Psoas muscle (tissue), 8 donors: ENCODE measurements around the gene CDKAL1. TPM values are rescaled to one million over a fixed set of nuclear protein-coding genes. Genes with fewer than 3 reads are reported as not detected.

ENCODE experiments used
- ATAC-seq, 4 donors: fragments of 200-7000 bp; cut with Tn5 transposase; one replicate each; pipeline ENCODE4 v1.9.1; 2020; ENCODE audit warnings: moderate library complexity in 3 of 4, mild to moderate bottlenecking in 2 of 4
- DNase-seq, 2 donors: peaks; one replicate each; pipeline ENCODE4 v3.0.0-alpha.2; 2020
- H3K27ac ChIP-seq: fragments of 200-600 bp; one replicate; pipeline ENCODE4 v1.8.0; 2022
- H3K27me3 ChIP-seq, 3 donors: fragments of 200-600 bp in 1 of 3; one replicate each; pipeline versions ENCODE4 v1.6.1 to v1.8.0; 2013 to 2022; ENCODE audit warnings: low read length in 2 of 3, mild to moderate bottlenecking in 2 of 3, moderate library complexity in 1 of 3; ENCODE audit not compliant: insufficient read depth in 3 of 3
- H3K36me3 ChIP-seq, 2 donors: fragments of 200-600 bp in 1 of 2; one replicate each; pipeline versions ENCODE4 v1.6.1 to v1.8.0; 2013 to 2022; ENCODE audit warnings: low read depth in 1 of 2, mild to moderate bottlenecking in 1 of 2, moderate library complexity in 1 of 2; ENCODE audit not compliant: insufficient read depth in 1 of 2
- H3K4me1 ChIP-seq: fragments of 200-600 bp; one replicate; pipeline ENCODE4 v1.8.0; 2022
- H3K4me3 ChIP-seq: fragments of 200-600 bp; one replicate; pipeline ENCODE4 v1.8.0; 2022; ENCODE audit warnings: mild to moderate bottlenecking
- H3K9me3 ChIP-seq: fragments of 200-600 bp; one replicate; pipeline ENCODE4 v1.8.0; 2022
- WGBS, 3 donors: extraction: QIAGEN DNeasy Blood & Tissue Kit; methylation state at CpG; one replicate each; pipeline versions ENCODE4 v1.1.6 to v1.1.7; 2013; 5-methylcytosine and 5-hydroxymethylcytosine counted together
- intact Hi-C, 2 donors: fragments of 100-400 bp; cut with DNase I; formaldehyde crosslinking; loops; one replicate each; pipeline versions ENCODE4 v1.11.0 to v1.14.2; 2022
- polyA plus RNA-seq, 3 donors: library from polyadenylated mRNA; stranded (reverse); fragments of 200-250 nt; gene quantifications; one replicate each; pipeline ENCODE4 v1.2.3, GENCODE V29; 2013
- total RNA-seq, 4 donors: library from RNA; stranded (reverse); fragmentation: NEBNext Ultra II Directional in 2 of 4; extraction: Animal tissue kit (Norgen Biotek cat#: 25700) in 2 of 4; gene quantifications; one replicate each; pipeline versions ENCODE4 v1.2.1 to v1.2.4, GENCODE V29; 2021 to 2023
- TF ChIP-seq, protein P1 (sequence below): fragments of 200-600 bp; IDR thresholded peaks from one replicate; pipeline ENCODE4 v1.8.0; 2022; ENCODE audit warnings: antibody characterized with exemption
- donor health status: healthy with polysubstance abuse.
- donor health status: DM: no; HTN: no; CAD: no; lungs with moderate emphysema.
- donor health status: Bipolar disorder and iron deficiency.
- donor health status: healthy.
- donor health status: DM: yes; HTN: yes; CAD: no.
- donor health status: DM: no; HTN: no; CAD: no.
- donor health status: DM: no; HTN: no; CAD: no.
- donor health status: DM: yes; HTN: yes; CAD: no.

The CDKAL1 gene
- total and polyA plus RNA-seq, 7 donors, result 4.5 to 16.1 (median 12.9) TPM

DNA sequence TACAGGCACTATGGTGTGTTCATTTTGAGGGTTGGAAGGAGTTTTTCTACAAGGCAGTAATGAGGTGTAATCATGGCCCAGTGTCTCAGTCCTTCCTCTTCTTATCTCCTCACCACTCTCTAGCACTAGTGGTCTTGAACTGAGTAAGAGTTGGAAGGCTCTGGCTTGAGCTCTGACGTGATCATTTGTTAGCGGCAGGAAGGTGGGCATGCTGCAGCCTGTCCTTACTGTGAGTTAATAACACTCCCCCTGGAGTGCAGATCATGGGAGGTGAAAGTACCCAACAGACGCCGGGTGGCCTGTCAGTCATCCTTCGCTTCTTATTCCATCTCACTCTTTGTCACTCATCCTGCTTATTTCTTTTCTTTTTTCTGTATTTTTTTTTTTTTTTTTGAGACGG, 356.9 kb downstream of the CDKAL1 start:
- ATAC-seq (no peak), DNase-seq (no peak)
- no peak overlapping the region for H3K4me3 ChIP-seq
- no peaks in the 10 kb centered on the region for H3K9me3 ChIP-seq
- TF ChIP-seq, protein P1, sequence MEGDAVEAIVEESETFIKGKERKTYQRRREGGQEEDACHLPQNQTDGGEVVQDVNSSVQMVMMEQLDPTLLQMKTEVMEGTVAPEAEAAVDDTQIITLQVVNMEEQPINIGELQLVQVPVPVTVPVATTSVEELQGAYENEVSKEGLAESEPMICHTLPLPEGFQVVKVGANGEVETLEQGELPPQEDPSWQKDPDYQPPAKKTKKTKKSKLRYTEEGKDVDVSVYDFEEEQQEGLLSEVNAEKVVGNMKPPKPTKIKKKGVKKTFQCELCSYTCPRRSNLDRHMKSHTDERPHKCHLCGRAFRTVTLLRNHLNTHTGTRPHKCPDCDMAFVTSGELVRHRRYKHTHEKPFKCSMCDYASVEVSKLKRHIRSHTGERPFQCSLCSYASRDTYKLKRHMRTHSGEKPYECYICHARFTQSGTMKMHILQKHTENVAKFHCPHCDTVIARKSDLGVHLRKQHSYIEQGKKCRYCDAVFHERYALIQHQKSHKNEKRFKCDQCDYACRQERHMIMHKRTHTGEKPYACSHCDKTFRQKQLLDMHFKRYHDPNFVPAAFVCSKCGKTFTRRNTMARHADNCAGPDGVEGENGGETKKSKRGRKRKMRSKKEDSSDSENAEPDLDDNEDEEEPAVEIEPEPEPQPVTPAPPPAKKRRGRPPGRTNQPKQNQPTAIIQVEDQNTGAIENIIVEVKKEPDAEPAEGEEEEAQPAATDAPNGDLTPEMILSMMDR, result no peak
- H3K4me1 ChIP-seq, result no peaks in the 10 kb centered on the region
- 93 to 100% (median 94%) methylated on average over 6 of the region's 6 CpGs for WGBS, 3 donors
- H3K36me3 ChIP-seq, result no peaks in the 10 kb centered on the region
- intact Hi-C loops, result no loop called here
- H3K27ac ChIP-seq, result no peak overlapping the region
- H3K27me3 ChIP-seq, result no peaks in the 10 kb centered on the region

DNA sequence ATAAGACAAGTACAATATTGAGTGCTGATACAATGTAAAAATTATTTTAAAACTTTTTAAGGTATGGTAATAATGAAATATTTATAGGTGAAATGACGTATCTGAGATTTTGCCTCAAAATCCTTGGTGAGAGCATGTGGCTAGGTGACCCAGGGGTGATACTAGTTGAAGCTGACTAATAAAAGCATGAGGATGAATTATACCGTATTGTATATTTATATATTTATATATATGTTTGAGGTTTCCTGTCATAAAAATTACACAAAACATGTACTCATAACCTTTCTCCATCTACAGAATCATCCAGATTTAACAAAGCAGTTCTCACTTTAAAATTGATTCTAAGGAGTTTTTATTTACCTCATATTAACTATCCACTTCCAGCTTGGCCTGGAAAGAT, 358.1 kb downstream of the CDKAL1 start:
- intact Hi-C loops, result no loop called here
- TF ChIP-seq, protein P1, result no peak
- Histone ChIP-seq H3K27ac (no peak overlapping the region), H3K4me3 (no peak overlapping the region), H3K27me3 (no peaks in the 10 kb centered on the region), H3K9me3 (no peaks in the 10 kb centered on the region), H3K36me3 (no peaks in the 10 kb centered on the region), H3K4me1 (no peaks in the 10 kb centered on the region)
- no peak for DNase-seq
- ATAC-seq, result no peak
- 85 to 88% (median 88%) methylated on average over 2 of the region's 2 CpGs for WGBS, 3 donors

DNA sequence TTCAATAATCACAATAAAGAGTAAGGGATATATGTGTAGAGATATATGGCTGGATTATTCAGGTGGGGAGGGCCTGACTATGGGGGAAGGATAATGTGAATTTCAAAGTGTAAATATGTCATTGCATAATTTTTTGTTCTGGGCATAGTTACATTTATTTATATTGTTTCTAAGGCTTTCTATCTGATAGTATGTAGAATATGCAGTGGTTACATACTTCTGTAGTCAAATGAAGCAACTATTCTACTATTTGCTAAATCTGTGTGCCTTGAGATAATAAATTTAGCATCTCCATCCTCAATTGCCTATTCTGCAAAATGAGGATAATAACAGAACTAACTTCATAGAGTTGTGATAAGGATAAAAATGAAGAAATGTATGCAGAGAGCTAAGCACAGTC, 359.2 kb downstream of the CDKAL1 start:
- Histone ChIP-seq H3K27ac (no peak overlapping the region), H3K4me3 (no peak overlapping the region), H3K36me3 (no peaks in the 10 kb centered on the region), H3K27me3 (no peaks in the 10 kb centered on the region), H3K9me3 (no peaks in the 10 kb centered on the region), H3K4me1 (no peaks in the 10 kb centered on the region)
- no peak for ATAC-seq
- TF ChIP-seq, protein P1, result no peak
- DNase-seq, result no peak
- intact Hi-C loops, result no loop called here

DNA sequence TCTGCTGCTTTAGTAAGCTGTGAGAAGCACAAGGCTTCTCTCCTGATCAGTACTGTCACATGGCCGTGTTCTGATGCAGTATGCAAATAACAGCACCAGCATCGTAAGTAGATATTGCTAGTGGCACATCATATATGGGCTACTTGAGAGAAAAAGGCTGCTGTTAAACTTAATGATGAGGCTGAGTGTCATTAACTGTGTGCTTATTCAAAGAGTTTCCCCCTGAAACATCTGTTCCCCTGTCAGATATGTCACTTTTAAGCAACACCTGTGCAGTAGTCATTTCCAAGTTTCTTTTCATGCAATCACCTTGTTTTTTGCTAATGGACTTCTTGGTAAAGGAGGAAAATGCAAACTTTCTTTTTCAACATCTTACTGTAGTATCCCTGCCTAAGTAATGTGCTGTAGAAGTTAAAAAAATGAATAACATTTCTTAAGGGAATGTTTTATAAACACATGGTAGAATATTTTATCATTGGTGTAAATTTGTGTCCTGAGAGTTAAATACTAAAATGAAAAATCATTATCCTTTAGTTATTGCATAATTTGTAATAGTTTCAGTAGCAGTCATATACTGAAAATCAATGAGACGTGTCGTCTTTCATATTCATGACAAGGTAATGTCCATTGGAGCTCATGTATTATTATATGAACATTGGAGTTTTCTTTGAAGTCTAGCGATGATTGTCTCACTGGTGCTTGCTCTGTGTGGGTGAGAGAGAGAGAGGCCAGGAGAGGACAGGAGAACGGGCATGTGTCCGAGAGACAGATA, 366.3 kb downstream of the CDKAL1 start:
- H3K4me3 ChIP-seq, result no peak overlapping the region
- no peak overlapping the region for H3K27ac ChIP-seq
- intact Hi-C loops, result no loop called here
- no peaks in the 10 kb centered on the region for H3K4me1 ChIP-seq
- TF ChIP-seq, protein P1, result no peak
- no peaks in the 10 kb centered on the region for H3K9me3 ChIP-seq
- DNase-seq, result no peak
- H3K36me3 ChIP-seq, result no peaks in the 10 kb centered on the region
- 93 to 96% (median 94%) methylated on average over 7 of the region's 7 CpGs for WGBS, 3 donors
- H3K27me3 ChIP-seq, result no peaks in the 10 kb centered on the region
- ATAC-seq, result no peak

DNA sequence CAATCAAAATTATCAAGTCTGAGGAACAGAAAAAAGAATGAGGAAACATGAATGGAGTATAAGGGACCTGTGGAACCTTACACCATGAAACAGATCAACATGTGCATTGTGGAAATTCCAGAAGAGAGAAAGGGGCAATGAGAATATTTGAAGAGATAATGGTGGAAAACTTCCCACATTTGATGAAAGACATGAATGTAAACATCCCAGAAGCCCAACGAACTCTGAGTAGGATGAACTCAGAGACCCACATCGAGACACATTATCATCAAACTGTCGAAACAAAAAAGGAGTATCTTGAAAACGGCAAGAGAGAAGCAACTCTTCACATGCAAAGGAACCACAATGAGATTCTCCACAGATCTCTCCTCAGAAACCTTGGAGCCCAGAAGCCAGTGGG, 371.1 kb downstream of the CDKAL1 start:
- intact Hi-C loops, result no loop called here
- TF ChIP-seq, protein P1, result no peak
- ATAC-seq, result no peak

More for the DNA sequence above, 371.1 kb downstream of the CDKAL1 start:
- Histone ChIP-seq H3K27me3 (no peaks in the 10 kb centered on the region), H3K4me3 (no peak overlapping the region), H3K36me3 (no peaks in the 10 kb centered on the region), H3K4me1 (no peaks in the 10 kb centered on the region), H3K27ac (no peak overlapping the region), H3K9me3 (no peaks in the 10 kb centered on the region)
- no peak for DNase-seq
- 83 to 99% (median 86%) methylated on average over 4 of the region's 4 CpGs for WGBS, 3 donors
